IMR-90 (cell line): ENCODE measurements around the gene TCF4.

Experiments used
- CEBPB ChIP-seq: IDR thresholded peaks from 2 replicates; pipeline ENCODE4 v1.6.1; 2012; ENCODE audit warnings: low read depth, low read length, improper control_type of control experiment
- MAFK ChIP-seq: IDR thresholded peaks from 2 replicates; pipeline ENCODE4 v1.6.1; 2012; ENCODE audit warnings: low read depth, low read length, improper control_type of control experiment
- NFE2L2 ChIP-seq: fragments of 150-350 bp; IDR thresholded peaks from 2 replicates; pipeline ENCODE4 v1.6.1; 2016; ENCODE audit warnings: low read depth, mild to moderate bottlenecking, low read length
- POLR2A ChIP-seq: IDR thresholded peaks from 2 replicates; pipeline ENCODE4 v1.6.1; 2012; ENCODE audit warnings: mild to moderate bottlenecking, low read depth, low read length
- RAD21 ChIP-seq: IDR thresholded peaks from 2 replicates; pipeline ENCODE4 v1.6.1; 2012; ENCODE audit warnings: low read length, improper control_type of control experiment
- RFX5 ChIP-seq: IDR thresholded peaks from 2 replicates; pipeline ENCODE4 v1.8.0; 2012; ENCODE audit warnings: low read depth, mild to moderate bottlenecking, low read length, moderate library complexity
- TF ChIP-seq, protein P1 (sequence below): conservative IDR thresholded peaks from 2 replicates; pipeline ENCODE4 v1.5.1; 2012; ENCODE audit warnings: mild to moderate bottlenecking, low read depth, low read length, improper control_type of control experiment
- TF ChIP-seq, protein P2 (sequence below): fragments of 150-350 bp; IDR thresholded peaks from 2 replicates; pipeline ENCODE4 v1.6.1; 2017; ENCODE audit warnings: mild to moderate bottlenecking, antibody characterized with exemption, low read length, low read depth
- TF ChIP-seq, protein P3 (sequence below): fragments of 150-350 bp; IDR thresholded peaks from 2 replicates; pipeline ENCODE4 v1.6.1; 2016; ENCODE audit warnings: low read depth, mild to moderate bottlenecking, low read length, moderate library complexity, borderline replicate concordance

DNA sequence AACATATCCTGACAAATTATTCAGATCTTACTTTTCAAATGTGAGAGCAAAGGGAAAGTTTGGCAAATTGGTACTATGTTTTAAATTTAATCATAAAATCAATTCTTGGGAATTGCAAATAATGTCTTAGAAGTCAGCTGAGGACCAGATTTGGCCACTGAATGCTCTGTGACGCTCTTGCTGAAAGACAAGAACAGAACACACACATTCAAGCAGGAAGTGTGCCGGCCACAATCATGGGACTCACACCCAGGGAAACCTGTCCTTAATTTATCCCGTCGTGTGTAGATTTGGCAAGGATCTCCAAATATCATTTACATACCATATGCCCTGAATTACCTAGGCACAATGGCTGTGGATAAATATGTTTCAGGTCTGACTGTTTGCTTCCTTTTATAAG, 253.1 kb downstream of the TCF4 start:
- no peak for TF ChIP-seq RAD21
- no peak for TF ChIP-seq POLR2A
- TF ChIP-seq RFX5: no peak
- no peak for TF ChIP-seq MAFK
- TF ChIP-seq, protein P1, sequence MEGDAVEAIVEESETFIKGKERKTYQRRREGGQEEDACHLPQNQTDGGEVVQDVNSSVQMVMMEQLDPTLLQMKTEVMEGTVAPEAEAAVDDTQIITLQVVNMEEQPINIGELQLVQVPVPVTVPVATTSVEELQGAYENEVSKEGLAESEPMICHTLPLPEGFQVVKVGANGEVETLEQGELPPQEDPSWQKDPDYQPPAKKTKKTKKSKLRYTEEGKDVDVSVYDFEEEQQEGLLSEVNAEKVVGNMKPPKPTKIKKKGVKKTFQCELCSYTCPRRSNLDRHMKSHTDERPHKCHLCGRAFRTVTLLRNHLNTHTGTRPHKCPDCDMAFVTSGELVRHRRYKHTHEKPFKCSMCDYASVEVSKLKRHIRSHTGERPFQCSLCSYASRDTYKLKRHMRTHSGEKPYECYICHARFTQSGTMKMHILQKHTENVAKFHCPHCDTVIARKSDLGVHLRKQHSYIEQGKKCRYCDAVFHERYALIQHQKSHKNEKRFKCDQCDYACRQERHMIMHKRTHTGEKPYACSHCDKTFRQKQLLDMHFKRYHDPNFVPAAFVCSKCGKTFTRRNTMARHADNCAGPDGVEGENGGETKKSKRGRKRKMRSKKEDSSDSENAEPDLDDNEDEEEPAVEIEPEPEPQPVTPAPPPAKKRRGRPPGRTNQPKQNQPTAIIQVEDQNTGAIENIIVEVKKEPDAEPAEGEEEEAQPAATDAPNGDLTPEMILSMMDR: no peak
- TF ChIP-seq, protein P2, sequence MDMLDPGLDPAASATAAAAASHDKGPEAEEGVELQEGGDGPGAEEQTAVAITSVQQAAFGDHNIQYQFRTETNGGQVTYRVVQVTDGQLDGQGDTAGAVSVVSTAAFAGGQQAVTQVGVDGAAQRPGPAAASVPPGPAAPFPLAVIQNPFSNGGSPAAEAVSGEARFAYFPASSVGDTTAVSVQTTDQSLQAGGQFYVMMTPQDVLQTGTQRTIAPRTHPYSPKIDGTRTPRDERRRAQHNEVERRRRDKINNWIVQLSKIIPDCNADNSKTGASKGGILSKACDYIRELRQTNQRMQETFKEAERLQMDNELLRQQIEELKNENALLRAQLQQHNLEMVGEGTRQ: no peak
- TF ChIP-seq, protein P3, sequence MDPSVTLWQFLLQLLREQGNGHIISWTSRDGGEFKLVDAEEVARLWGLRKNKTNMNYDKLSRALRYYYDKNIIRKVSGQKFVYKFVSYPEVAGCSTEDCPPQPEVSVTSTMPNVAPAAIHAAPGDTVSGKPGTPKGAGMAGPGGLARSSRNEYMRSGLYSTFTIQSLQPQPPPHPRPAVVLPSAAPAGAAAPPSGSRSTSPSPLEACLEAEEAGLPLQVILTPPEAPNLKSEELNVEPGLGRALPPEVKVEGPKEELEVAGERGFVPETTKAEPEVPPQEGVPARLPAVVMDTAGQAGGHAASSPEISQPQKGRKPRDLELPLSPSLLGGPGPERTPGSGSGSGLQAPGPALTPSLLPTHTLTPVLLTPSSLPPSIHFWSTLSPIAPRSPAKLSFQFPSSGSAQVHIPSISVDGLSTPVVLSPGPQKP: no peak
- TF ChIP-seq CEBPB: no peak
- TF ChIP-seq NFE2L2: no peak
